Measurements from ENCODE around the gene LBX1. TPM values are rescaled to one million over a fixed set of nuclear protein-coding genes. Genes with fewer than 3 reads are reported as not detected.

The LBX1 gene
- total and polyA plus RNA-seq, 2 donors (not counting 3 experiments of a cell fraction or from before 2014, with no cell fraction given): not detected

DNA sequence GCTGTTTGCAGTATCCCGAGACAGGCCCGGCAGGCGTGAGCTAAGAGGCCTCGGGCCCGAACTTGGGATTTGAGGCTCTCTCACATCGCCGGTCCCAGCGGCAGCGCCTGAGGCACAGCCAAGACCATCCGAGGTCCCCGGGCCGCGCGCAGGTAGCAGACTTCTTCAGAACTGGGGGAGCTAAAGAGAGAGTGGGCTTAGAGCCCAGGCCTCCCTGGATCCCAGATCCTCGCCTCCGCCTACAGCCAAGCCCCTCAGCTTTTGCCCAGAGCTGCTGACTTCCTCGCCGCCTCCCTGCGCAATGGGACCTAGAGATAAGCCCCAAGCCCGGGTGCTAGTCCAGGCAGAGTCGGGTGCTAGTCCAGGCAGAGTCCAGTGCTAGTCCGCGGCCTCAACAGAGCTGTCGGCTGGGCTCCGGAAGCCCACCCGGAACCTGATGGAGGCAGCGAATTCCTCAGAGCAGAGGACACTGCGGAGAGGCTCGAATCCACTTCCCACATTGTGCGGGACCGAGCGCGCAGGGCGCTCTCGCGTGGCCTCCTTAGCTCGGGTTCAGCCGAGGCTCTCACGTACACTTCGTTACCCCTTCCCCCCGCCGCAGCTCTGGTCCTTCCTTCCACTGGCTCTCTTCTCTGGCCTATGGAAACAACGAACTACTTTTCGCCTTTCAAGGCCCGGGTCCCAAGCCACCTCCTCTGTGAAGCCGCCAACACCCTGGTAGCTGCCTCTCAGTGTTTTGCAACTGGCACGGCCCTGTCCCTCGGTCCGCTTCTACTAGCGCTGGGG lies 5.8 kb downstream of the LBX1 start:
- ChIA-PET CTCF (interaction anchor here (1.0 to 1.7 kb wide), 3 partner anchors 9 to 558 kb away, joined by 4 to 10 read pairs (median 6); no protein-coding TSS in a partner anchor), POLR2A (no interaction called here)
- Histone ChIP-seq H3K9me3 (replicated peaks; ENCODE audit: control insufficient read depth, insufficient read depth, low read length) (no peaks in the 10 kb centered on the region), H3K9ac (replicated peaks; ENCODE audit: extremely low read depth, insufficient read depth, low read length) (no peak overlapping the region), H3K27ac (ENCODE audit: insufficient read depth, low read depth, low read length) (no peak overlapping the region), H3K27me3 (ENCODE audit: control insufficient read depth in 2 of 2, insufficient read depth in 2 of 2, low read length in 2 of 2) (peaks cover 91 to 98% of the 10 kb centered on the region in 2 experiments), H4K20me1 (replicated peaks; ENCODE audit: control insufficient read depth, extremely low read depth, insufficient read depth, low read length) (no peaks in the 10 kb centered on the region), H3K4me3 (replicated peaks in 1 of 3; ENCODE audit: insufficient read depth in 1 of 3, low read depth in 1 of 3, low read length in 3 of 3) (no peak overlapping the region), H2AFZ (ENCODE audit: low read depth, low read length) (no peak overlapping the region), H3K79me2 (ENCODE audit: control insufficient read depth, insufficient read depth, low read length) (no peaks in the 10 kb centered on the region), H3K4me2 (ENCODE audit: insufficient read depth, low read length) (no peak overlapping the region), H3K9me1 (replicated peaks; ENCODE audit: control insufficient read depth, extremely low read depth, insufficient read depth, low read length) (no peaks in the 10 kb centered on the region), H3K36me3 (ENCODE audit: control insufficient read depth in 2 of 2, extremely low read depth in 1 of 2, insufficient read depth in 2 of 2, low read length in 2 of 2) (no peaks in the 10 kb centered on the region), H3K4me1 (ENCODE audit: control insufficient read depth, extremely low read depth, insufficient read depth, low read length) (no peaks in the 10 kb centered on the region)
- FAIRE-seq: no peak
- intact Hi-C loops (cut with micrococcal nuclease) (no loop called here), dilution Hi-C loops (cut with MboI; ENCODE audit: extremely low pct_ligation_motif_present, low sequenced_read_pairs) (no loop called here)
- TF ChIP-seq POLR2A (IDR thresholded peaks at IDR 0.05; ENCODE audit: low read depth, low read length) (no peak), EZH2 (IDR thresholded peaks at IDR 0.05; ENCODE audit: borderline replicate concordance, low read depth, low read length, severe bottlenecking) (peak; percentile 99)
- DNase-seq (ENCODE audit: low read depth, low spot score): no peak
- BruUV-seq (replicated peaks): no TSS peak

DNA sequence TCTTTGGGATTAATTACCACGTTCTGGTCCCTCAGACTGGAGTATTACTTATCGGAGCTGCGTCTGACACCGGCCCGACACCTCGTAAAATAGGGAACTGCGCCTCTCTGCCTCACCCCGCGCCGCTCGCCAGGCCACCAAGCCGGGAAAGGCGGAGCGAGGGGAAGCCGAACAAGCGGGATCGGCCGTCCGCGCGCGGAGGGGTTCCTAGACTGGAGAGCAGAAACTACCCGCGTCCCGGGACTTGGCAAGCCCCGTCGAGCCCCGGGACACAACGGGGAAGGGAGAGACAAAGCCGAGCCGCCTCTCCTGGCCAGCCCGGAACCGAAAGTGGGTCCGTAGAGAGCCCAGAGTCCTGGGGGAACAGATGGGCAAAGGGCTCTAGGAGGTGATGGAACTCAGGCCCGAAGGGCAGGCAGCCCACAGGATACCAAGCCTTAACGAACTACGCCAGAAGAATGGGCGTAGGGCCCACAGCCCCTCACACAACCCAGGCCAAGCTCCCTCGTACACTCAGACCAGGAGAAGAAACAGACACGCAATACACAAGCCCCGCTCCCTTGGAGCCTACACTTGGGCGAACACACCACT lies 6.5 kb downstream of the LBX1 start:
- Histone ChIP-seq H3K9me1 (replicated peaks; ENCODE audit: control insufficient read depth, extremely low read depth, insufficient read depth, low read length) (no peaks in the 10 kb centered on the region), H3K79me2 (ENCODE audit: control insufficient read depth, insufficient read depth, low read length) (no peaks in the 10 kb centered on the region), H3K27ac (ENCODE audit: insufficient read depth, low read depth, low read length) (no peak overlapping the region), H3K4me3 (replicated peaks in 1 of 3; ENCODE audit: insufficient read depth in 1 of 3, low read depth in 1 of 3, low read length in 3 of 3) (no peak overlapping the region), H3K27me3 (ENCODE audit: control insufficient read depth in 2 of 2, insufficient read depth in 2 of 2, low read length in 2 of 2) (peaks cover 91 to 98% of the 10 kb centered on the region in 2 experiments), H3K9me3 (replicated peaks; ENCODE audit: control insufficient read depth, insufficient read depth, low read length) (no peaks in the 10 kb centered on the region), H3K4me1 (ENCODE audit: control insufficient read depth, extremely low read depth, insufficient read depth, low read length) (no peaks in the 10 kb centered on the region), H3K9ac (replicated peaks; ENCODE audit: extremely low read depth, insufficient read depth, low read length) (no peak overlapping the region), H2AFZ (ENCODE audit: low read depth, low read length) (no peak overlapping the region), H3K4me2 (ENCODE audit: insufficient read depth, low read length) (no peak overlapping the region), H3K36me3 (ENCODE audit: control insufficient read depth in 2 of 2, extremely low read depth in 1 of 2, insufficient read depth in 2 of 2, low read length in 2 of 2) (no peaks in the 10 kb centered on the region), H4K20me1 (replicated peaks; ENCODE audit: control insufficient read depth, extremely low read depth, insufficient read depth, low read length) (no peaks in the 10 kb centered on the region)
- TF ChIP-seq EZH2 (IDR thresholded peaks at IDR 0.05; ENCODE audit: borderline replicate concordance, low read depth, low read length, severe bottlenecking) (peak; percentile 80), POLR2AphosphoS5 (IDR thresholded peaks at IDR 0.05; ENCODE audit: insufficient read depth, low read depth, low read length) (no peak), JUN (IDR thresholded peaks at IDR 0.05; ENCODE audit: borderline replicate concordance, insufficient read depth, insufficient read length, low read depth) (no peak), POLR2A (IDR thresholded peaks at IDR 0.05; ENCODE audit: low read depth, low read length) (no peak)
- TF ChIP-seq, protein P1, sequence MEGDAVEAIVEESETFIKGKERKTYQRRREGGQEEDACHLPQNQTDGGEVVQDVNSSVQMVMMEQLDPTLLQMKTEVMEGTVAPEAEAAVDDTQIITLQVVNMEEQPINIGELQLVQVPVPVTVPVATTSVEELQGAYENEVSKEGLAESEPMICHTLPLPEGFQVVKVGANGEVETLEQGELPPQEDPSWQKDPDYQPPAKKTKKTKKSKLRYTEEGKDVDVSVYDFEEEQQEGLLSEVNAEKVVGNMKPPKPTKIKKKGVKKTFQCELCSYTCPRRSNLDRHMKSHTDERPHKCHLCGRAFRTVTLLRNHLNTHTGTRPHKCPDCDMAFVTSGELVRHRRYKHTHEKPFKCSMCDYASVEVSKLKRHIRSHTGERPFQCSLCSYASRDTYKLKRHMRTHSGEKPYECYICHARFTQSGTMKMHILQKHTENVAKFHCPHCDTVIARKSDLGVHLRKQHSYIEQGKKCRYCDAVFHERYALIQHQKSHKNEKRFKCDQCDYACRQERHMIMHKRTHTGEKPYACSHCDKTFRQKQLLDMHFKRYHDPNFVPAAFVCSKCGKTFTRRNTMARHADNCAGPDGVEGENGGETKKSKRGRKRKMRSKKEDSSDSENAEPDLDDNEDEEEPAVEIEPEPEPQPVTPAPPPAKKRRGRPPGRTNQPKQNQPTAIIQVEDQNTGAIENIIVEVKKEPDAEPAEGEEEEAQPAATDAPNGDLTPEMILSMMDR (IDR thresholded peaks at IDR 0.05; ENCODE audit: extremely low read depth in 1 of 2, insufficient read depth in 1 of 2, low read depth in 1 of 2, low read length in 2 of 2): no peak
- intact Hi-C loops (cut with micrococcal nuclease): no loop called here
- POLR2A ChIA-PET: no interaction called here
- dilution Hi-C loops (cut with MboI; ENCODE audit: extremely low pct_ligation_motif_present, low sequenced_read_pairs): no loop called here
- no peak for DNase-seq (ENCODE audit: low read depth, low spot score)
- no peak for FAIRE-seq
- no TSS peak for BruUV-seq (replicated peaks)
- CTCF ChIA-PET: interaction anchor here (1.0 to 1.7 kb wide), 3 partner anchors 8 to 559 kb away, joined by 4 to 10 read pairs (median 6); no protein-coding TSS in a partner anchor
